NCI-H2227 (cell line): Measurements from ENCODE around the gene ARPC5.

Source experiments
- DNase-seq: peaks from one replicate; lab custom pipeline; 2025; ENCODE audit not compliant: unreplicated experiment; lab: John Stamatoyannopoulos, UW

Gene ARPC5

GRCh38 chr1:183588827-183589226, 46.8 kb downstream of the ARPC5 start:
- DNase-seq, result no peak

- no peak for DNase-seq
Measured at GRCh38 chr1:183586926-183587325, 48.7 kb downstream of the ARPC5 start.

- no peak for DNase-seq
Measured at GRCh38 chr1:183586455-183586854, 49.1 kb downstream of the ARPC5 start.

GRCh38 chr1:183585038-183585437, 50.5 kb downstream of the ARPC5 start:
- DNase-seq, result no peak

GRCh38 chr1:183584147-183584546, 51.4 kb downstream of the ARPC5 start:
- no peak for DNase-seq

- DNase-seq, result no peak
Measured at GRCh38 chr1:183583466-183583865, 52.1 kb downstream of the ARPC5 start.

GRCh38 chr1:183582021-183582713, 53.4 kb downstream of the ARPC5 start:
- DNase-seq, result no peak

- DNase-seq, result peak; percentile 53
Measured at GRCh38 chr1:183580281-183580682, 55.3 kb downstream of the ARPC5 start.

GRCh38 chr1:183578856-183579255, 56.7 kb downstream of the ARPC5 start:
- no peak for DNase-seq

GRCh38 chr1:183577897-183578465, 57.6 kb downstream of the ARPC5 start:
- DNase-seq, result no peak

GRCh38 chr1:183576537-183576936, 59.0 kb downstream of the ARPC5 start:
- no peak for DNase-seq

- no peak for DNase-seq
Measured at GRCh38 chr1:183575606-183576005, 60.0 kb downstream of the ARPC5 start.

- no peak for DNase-seq
Measured at GRCh38 chr1:183572721-183573120, 62.9 kb downstream of the ARPC5 start.

- no peak for DNase-seq
Measured at GRCh38 chr1:183571678-183572268, 63.8 kb downstream of the ARPC5 start.
